ENCODE results near the gene CHRNA5.

Gene CHRNA5

GRCh38 chr15:78640527-78641101, 75.3 kb downstream of the CHRNA5 start:
- DNase-seq, result peak; percentile 8 to 12

DNA sequence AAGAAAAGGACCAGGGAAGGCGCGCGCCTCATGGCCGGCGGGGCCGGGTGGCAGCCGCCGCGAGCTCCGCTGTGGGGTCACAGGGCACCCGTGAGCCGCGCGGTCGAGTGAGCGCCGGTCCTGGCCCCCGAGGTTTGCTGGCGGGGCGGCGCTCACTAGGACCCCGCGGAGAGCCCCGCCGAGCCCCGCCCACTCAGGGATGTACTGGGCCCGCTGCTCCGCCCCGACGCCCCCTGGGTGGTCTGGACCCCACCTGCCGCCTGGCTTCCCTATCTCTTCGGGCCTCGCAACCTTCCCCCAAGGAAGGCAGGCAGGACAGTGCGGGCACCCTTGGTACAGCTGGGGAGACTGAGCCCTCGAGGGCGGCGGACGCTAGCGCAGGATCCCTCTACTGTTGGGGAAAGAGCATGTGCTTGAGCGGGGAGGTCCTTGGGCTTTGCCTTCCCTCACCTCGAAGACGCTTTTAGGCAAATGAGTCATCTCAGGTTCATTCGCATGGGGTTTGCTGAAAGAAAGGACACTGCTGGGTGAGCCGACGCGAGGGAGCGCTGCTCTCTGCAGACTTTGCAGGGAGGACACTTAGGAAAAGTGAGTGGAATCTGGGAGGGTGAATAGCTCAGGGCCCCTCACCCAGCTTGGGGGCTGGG, 75.9 kb downstream of the CHRNA5 start, which contains the start of gene CHRNB4:
Gene CHRNB4, minus strand, starts transcription at position 109 of the 647 bp plus-strand sequence. Its CDS starts 77 bp downstream, at position 32.
- no peak for DNase-seq

DNA sequence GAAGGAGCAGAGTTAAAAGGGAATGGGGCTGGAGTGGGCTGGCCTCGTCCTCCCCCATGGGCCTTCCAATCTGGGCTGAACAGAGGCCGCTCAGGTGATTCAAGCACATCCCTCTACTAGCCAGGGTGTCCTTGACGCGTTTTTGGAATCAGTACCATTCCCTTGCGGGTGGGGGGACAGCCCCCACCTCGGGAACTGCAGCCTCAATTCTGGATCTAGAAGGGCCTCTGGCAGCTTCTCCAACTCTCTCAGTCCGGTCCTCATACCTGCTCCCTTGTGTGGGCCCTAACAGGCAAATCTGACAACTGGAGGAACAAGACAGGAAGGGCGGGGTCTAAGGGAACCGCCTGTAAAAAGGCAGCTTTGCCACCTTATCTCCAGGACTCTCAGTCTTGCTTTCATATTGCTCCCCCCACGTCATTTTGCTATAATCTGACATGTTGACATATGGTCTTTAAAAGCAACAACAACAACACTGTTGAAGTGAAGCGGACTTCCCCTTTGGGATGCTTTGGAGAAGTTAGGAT, 76.5 kb downstream of the CHRNA5 start:
- DNase-seq, result no peak

- no peak for DNase-seq
Measured at GRCh38 chr15:78642331-78642730, 77.0 kb downstream of the CHRNA5 start.
